ENCODE data around the gene PRDM13. TPM values are rescaled to one million over a fixed set of nuclear protein-coding genes. Genes with fewer than 3 reads are reported as not detected.

Gene PRDM13
- total RNA-seq, 1 experiment from 2014 or later, result not detected

DNA sequence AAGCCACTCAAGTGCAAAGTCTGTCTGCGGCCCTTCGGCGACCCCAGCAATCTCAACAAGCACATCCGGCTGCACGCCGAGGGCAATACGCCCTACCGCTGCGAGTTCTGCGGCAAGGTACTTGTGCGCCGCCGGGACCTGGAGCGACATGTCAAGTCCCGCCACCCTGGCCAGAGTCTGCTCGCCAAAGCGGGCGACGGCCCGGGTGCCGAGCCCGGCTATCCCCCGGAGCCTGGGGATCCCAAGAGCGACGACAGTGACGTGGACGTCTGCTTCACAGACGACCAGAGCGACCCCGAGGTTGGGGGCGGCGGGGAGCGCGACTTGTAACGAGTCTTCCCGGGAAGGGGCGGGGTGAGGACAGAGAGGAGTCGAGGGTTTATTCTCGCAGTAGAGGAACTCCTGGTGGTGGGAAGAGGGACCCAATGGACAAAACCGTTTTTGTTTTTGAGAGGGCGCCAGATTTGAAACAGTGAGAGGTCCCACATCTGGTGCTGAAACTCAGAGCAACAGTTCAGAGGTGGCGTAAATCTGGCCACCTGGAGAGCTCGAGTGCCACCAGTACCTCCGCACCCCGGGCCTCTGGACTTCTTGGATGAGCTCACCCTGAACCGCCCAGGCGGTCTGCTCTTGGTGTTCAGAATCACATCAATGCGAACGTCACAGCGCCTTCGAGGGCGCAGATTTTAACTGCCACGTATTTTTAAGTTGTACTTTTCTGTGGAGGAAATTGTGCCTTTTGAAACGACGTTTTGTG lies 8.0 kb downstream of the PRDM13 start:
- BruUV-seq (replicated peaks), result no TSS peak
- in situ Hi-C loops (cut with HindIII; ENCODE audit: low pct_unique_long_range_greater_than_20kb, low sequenced_read_pairs), result no loop called here
- no peak for DNase-seq (ENCODE audit: low read depth, low spot score)
- Histone ChIP-seq H3K27me3 (ENCODE audit: control insufficient read depth, insufficient read depth, low read length) (peaks cover 34% of the 10 kb centered on the region), H3K36me3 (ENCODE audit: control insufficient read depth, insufficient read depth, low read length) (no peaks in the 10 kb centered on the region), H3K9me3 (ENCODE audit: control insufficient read depth, insufficient read depth, low read depth, low read length) (no peaks in the 10 kb centered on the region), H3K4me1 (ENCODE audit: control insufficient read depth, insufficient read depth, low read length) (no peaks in the 10 kb centered on the region), H3K4me3 (ENCODE audit: low read depth in 2 of 2, low read length in 2 of 2) (no peak overlapping the region), H3K27ac (ENCODE audit: low read length) (no peak overlapping the region)
- ChIA-PET POLR2A (no interaction called here), CTCF (no interaction called here)
- TF ChIP-seq TCF7L2 (IDR thresholded peaks at IDR 0.05; ENCODE audit: low read depth, low read length), result no peak
- TF ChIP-seq REST (IDR thresholded peaks at IDR 0.05; ENCODE audit: insufficient read depth in 1 of 2, low read depth in 2 of 2, low read length in 1 of 2), result no peak
- TF ChIP-seq, protein P1, sequence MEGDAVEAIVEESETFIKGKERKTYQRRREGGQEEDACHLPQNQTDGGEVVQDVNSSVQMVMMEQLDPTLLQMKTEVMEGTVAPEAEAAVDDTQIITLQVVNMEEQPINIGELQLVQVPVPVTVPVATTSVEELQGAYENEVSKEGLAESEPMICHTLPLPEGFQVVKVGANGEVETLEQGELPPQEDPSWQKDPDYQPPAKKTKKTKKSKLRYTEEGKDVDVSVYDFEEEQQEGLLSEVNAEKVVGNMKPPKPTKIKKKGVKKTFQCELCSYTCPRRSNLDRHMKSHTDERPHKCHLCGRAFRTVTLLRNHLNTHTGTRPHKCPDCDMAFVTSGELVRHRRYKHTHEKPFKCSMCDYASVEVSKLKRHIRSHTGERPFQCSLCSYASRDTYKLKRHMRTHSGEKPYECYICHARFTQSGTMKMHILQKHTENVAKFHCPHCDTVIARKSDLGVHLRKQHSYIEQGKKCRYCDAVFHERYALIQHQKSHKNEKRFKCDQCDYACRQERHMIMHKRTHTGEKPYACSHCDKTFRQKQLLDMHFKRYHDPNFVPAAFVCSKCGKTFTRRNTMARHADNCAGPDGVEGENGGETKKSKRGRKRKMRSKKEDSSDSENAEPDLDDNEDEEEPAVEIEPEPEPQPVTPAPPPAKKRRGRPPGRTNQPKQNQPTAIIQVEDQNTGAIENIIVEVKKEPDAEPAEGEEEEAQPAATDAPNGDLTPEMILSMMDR (IDR thresholded peaks at IDR 0.05), result no peak
- TF ChIP-seq POLR2AphosphoS5 (IDR thresholded peaks at IDR 0.05; ENCODE audit: low read depth, low read length), result no peak
- no peak for TF ChIP-seq SIN3A (IDR thresholded peaks at IDR 0.05; ENCODE audit: borderline replicate concordance, insufficient read depth, low read depth, low read length)
- peak; percentile 26 for ATAC-seq
- intact Hi-C loops (cut with micrococcal nuclease; ENCODE audit: unreplicated experiment), result no loop called here

DNA sequence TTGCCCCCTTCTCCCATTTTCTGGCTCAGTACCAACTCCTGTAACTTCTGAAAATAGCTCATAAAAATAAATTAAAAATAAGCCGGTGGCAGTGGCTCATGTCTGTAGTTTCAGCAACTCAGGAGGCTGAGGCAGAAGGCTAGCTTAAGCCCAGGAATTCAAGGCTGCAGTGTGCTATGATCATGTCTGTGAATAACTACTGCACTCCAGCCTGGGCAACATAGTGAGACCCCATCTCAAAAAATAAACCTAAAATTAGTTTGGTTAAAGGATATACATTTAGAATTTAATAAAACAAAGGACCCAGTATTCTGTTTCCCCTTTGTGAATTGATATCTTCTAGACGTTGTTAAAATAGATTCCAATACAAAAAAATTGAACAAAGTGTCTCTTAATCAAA lies 10.5 kb downstream of the PRDM13 start:
- DNase-seq (ENCODE audit: low read depth, low spot score), result no peak
- no TSS peak for BruUV-seq (replicated peaks)
- TF ChIP-seq SIN3A (IDR thresholded peaks at IDR 0.05; ENCODE audit: borderline replicate concordance, insufficient read depth, low read depth, low read length) (no peak), TCF7L2 (IDR thresholded peaks at IDR 0.05; ENCODE audit: low read depth, low read length) (no peak), REST (IDR thresholded peaks at IDR 0.05; ENCODE audit: insufficient read depth in 1 of 2, low read depth in 2 of 2, low read length in 1 of 2) (no peak), POLR2AphosphoS5 (IDR thresholded peaks at IDR 0.05; ENCODE audit: low read depth, low read length) (no peak)
- TF ChIP-seq, protein P1 (IDR thresholded peaks at IDR 0.05), result no peak
- peaks cover 41% of the 10 kb centered on the region for H3K27me3 ChIP-seq (ENCODE audit: control insufficient read depth, insufficient read depth, low read length)
- no peaks in the 10 kb centered on the region for H3K9me3 ChIP-seq (ENCODE audit: control insufficient read depth, insufficient read depth, low read depth, low read length)
- intact Hi-C loops (cut with micrococcal nuclease; ENCODE audit: unreplicated experiment), result no loop called here
- ChIA-PET POLR2A (no interaction called here), CTCF (no interaction called here)
- in situ Hi-C loops (cut with HindIII; ENCODE audit: low pct_unique_long_range_greater_than_20kb, low sequenced_read_pairs), result no loop called here
- no peaks in the 10 kb centered on the region for H3K4me1 ChIP-seq (ENCODE audit: control insufficient read depth, insufficient read depth, low read length)
- no peak overlapping the region for H3K27ac ChIP-seq (ENCODE audit: low read length)
- no peak for ATAC-seq
- H3K4me3 ChIP-seq (ENCODE audit: low read depth in 2 of 2, low read length in 2 of 2), result no peak overlapping the region
- H3K36me3 ChIP-seq (ENCODE audit: control insufficient read depth, insufficient read depth, low read length), result no peaks in the 10 kb centered on the region

All from Panc1 (cell line).